Liver (tissue), 9 donors: ENCODE measurements around the gene C6orf89. TPM values are rescaled to one million over a fixed set of nuclear protein-coding genes. Genes with fewer than 3 reads are reported as not detected.

Experiments used
- DNase-seq: peaks from one replicate; pipeline ENCODE4 v3.0.0-alpha.2; 2017; ENCODE audit warnings: low spot score
- H3K27ac ChIP-seq, 2 donors: one replicate each; pipeline ENCODE4 v1.7.0; 2013; ENCODE audit warnings: inconsistent platforms in 2 of 2, low read length in 2 of 2, control low read depth in 1 of 2, low read depth in 1 of 2, mild to moderate bottlenecking in 1 of 2
- H3K27me3 ChIP-seq, 4 donors: one replicate each; pipeline versions ENCODE4 v1.6.1 to v1.7.0; 2013; ENCODE audit warnings: low read length in 3 of 4, inconsistent platforms in 1 of 4, mild to moderate bottlenecking in 1 of 4, moderate library complexity in 1 of 4; ENCODE audit not compliant: control insufficient read depth in 4 of 4, insufficient read depth in 4 of 4
- H3K36me3 ChIP-seq, 4 donors: one replicate each; pipeline versions ENCODE4 v1.6.1 to v1.7.0; 2013; ENCODE audit warnings: low read length in 3 of 4, mild to moderate bottlenecking in 3 of 4, low read depth in 1 of 4, moderate library complexity in 1 of 4; ENCODE audit not compliant: control insufficient read depth in 4 of 4, insufficient read depth in 3 of 4
- H3K4me1 ChIP-seq, 4 donors: one replicate each; pipeline versions ENCODE4 v1.6.1 to v1.7.0; 2013; ENCODE audit warnings: low read length in 3 of 4, mild to moderate bottlenecking in 3 of 4, moderate library complexity in 1 of 4; ENCODE audit not compliant: control insufficient read depth in 4 of 4, insufficient read depth in 4 of 4
- H3K4me3 ChIP-seq, 3 donors: one replicate each; pipeline versions ENCODE4 v1.6.1 to v1.7.0; 2013; ENCODE audit warnings: low read length in 3 of 3, control low read depth in 1 of 3, low read depth in 1 of 3, mild to moderate bottlenecking in 1 of 3
- H3K9ac ChIP-seq, 2 donors: one replicate each; pipeline ENCODE4 v1.7.0; 2013; ENCODE audit warnings: low read length in 2 of 2, mild to moderate bottlenecking in 2 of 2, moderate library complexity in 2 of 2, control low read depth in 1 of 2, low read depth in 1 of 2
- H3K9me3 ChIP-seq, 4 donors: one replicate each; pipeline versions ENCODE4 v1.6.1 to v1.7.0; 2013; ENCODE audit warnings: low read length in 3 of 4; ENCODE audit not compliant: control insufficient read depth in 4 of 4
- ATF3 ChIP-seq: IDR thresholded peaks from 2 replicates; pipeline ENCODE4 v1.6.1; 2016; ENCODE audit warnings: antibody characterized with exemption
- CTCF ChIP-seq: fragments of 150-350 bp; IDR thresholded peaks from 2 replicates; pipeline ENCODE4 v1.5.1; 2017; ENCODE audit warnings: improper control_type of control experiment, low read depth, low read length; ENCODE audit not compliant: missing input control
- EGR1 ChIP-seq, 2 donors: IDR thresholded peaks; 2 replicates each; pipeline ENCODE4 v1.6.1; 2016 to 2018; ENCODE audit warnings: antibody characterized with exemption in 2 of 2, low read depth in 2 of 2
- FOXA1 ChIP-seq: IDR thresholded peaks from 2 replicates; pipeline ENCODE4 v1.6.1; 2016; ENCODE audit warnings: antibody characterized with exemption
- FOXA2 ChIP-seq: IDR thresholded peaks from 2 replicates; pipeline ENCODE4 v1.6.1; 2016; ENCODE audit warnings: antibody characterized with exemption
- GABPA ChIP-seq, 2 donors: IDR thresholded peaks in 1 of 2; conservative IDR thresholded peaks in 1 of 2; 2 replicates each; pipeline ENCODE4 v1.6.1; 2016; ENCODE audit warnings: antibody characterized with exemption in 2 of 2, mild to moderate bottlenecking in 1 of 2, moderate library complexity in 1 of 2
- HNF4A ChIP-seq, 2 donors: conservative IDR thresholded peaks; 2 replicates each; pipeline ENCODE4 v1.6.1; 2016; ENCODE audit warnings: antibody characterized with exemption in 2 of 2, mild to moderate bottlenecking in 2 of 2
- HNF4G ChIP-seq: IDR thresholded peaks from 2 replicates; pipeline ENCODE4 v1.6.1; 2016; ENCODE audit warnings: antibody characterized with exemption
- JUND ChIP-seq, 2 donors: IDR thresholded peaks; 2 replicates each; pipeline ENCODE4 v1.6.1; 2016; ENCODE audit warnings: antibody characterized with exemption in 2 of 2
- MAX ChIP-seq: IDR thresholded peaks from 2 replicates; pipeline ENCODE4 v1.6.1; 2016; ENCODE audit warnings: antibody characterized with exemption
- NR2F2 ChIP-seq: IDR thresholded peaks from 2 replicates; pipeline ENCODE4 v1.6.1; 2016; ENCODE audit warnings: antibody characterized with exemption
- RAD21 ChIP-seq, 2 donors: IDR thresholded peaks; 2 replicates each; pipeline ENCODE4 v1.6.1; 2016; ENCODE audit warnings: antibody characterized with exemption in 2 of 2, mild to moderate bottlenecking in 2 of 2
- REST ChIP-seq: IDR thresholded peaks from 2 replicates; pipeline ENCODE4 v1.6.1; 2016; ENCODE audit warnings: antibody characterized with exemption, mild to moderate bottlenecking
- RXRA ChIP-seq, 2 donors: IDR thresholded peaks; 2 replicates each; pipeline ENCODE4 v1.6.1; 2017 to 2018; ENCODE audit warnings: antibody characterized with exemption in 2 of 2, mild to moderate bottlenecking in 1 of 2
- SP1 ChIP-seq: IDR thresholded peaks from 2 replicates; pipeline ENCODE4 v1.6.1; 2018; ENCODE audit warnings: antibody characterized with exemption, mild to moderate bottlenecking
- TAF1 ChIP-seq: conservative IDR thresholded peaks from 2 replicates; pipeline ENCODE4 v1.6.1; 2016; ENCODE audit warnings: antibody characterized with exemption, mild to moderate bottlenecking
- YY1 ChIP-seq: IDR thresholded peaks from 2 replicates; pipeline ENCODE4 v1.6.1; 2016; ENCODE audit warnings: antibody characterized with exemption, mild to moderate bottlenecking
- ZBTB33 ChIP-seq: IDR thresholded peaks from 2 replicates; pipeline ENCODE4 v1.6.1; 2016; ENCODE audit warnings: antibody characterized with exemption
- WGBS: extraction: QIAGEN DNeasy Blood & Tissue Kit; methylation state at CpG from one replicate; pipeline ENCODE4 v1.1.7; 2013; 5-methylcytosine and 5-hydroxymethylcytosine counted together
- polyA plus RNA-seq, 2 donors: library from polyadenylated mRNA; stranded (reverse) in 1 of 2; unstranded in 1 of 2; fragments of 200-250 nt in 1 of 2; fragments of >200 nt in 1 of 2; fragmentation: Nextera tagmentation in 1 of 2; extraction: Ambion mirVana in 1 of 2; gene quantifications; one replicate each; pipeline versions ENCODE4 v1.2.1 to v1.2.3, GENCODE V29; 2013 to 2015
- total RNA-seq, 2 donors: library from RNA; depleted of rRNA; stranded (reverse); fragments of >200 nt; gene quantifications; one replicate each; pipeline ENCODE4 v1.2.3, GENCODE V29; 2014
- donor health status: healthy.
- donor health status: healthy.
- donor health status: healthy.
- donor health status: healthy.
- donor health status: healthy.

C6orf89 gene
- total RNA-seq (10 to 100 TPM; 23.7 to 27.2 TPM), polyA plus RNA-seq (10 to 100 TPM; 14.0 to 18.4 TPM)

GRCh38 chr6:36885461-36886401 is at the start of gene C6orf89:
TSS of gene C6orf89 (plus strand) at chr6:36885952. CDS start at chr6:36899445, 13,493 bp downstream.
- no peaks in the 10 kb centered on the region for H3K9me3 ChIP-seq
- peaks cover 0 to 21% (median 10%) of the 10 kb centered on the region in 4 donors for H3K4me1 ChIP-seq
- WGBS = 4% methylated on average over 48 of the region's 48 CpGs
- peak within 1 kb of the TSS; percentile 89 to 94 for H3K9ac ChIP-seq
- H3K4me3 ChIP-seq = peak within 1 kb of the TSS; percentile 63 to 98 (median 97)
- no peaks in the 10 kb centered on the region for H3K27me3 ChIP-seq
- TF ChIP-seq NR2F2 = peak; percentile 98
- TF ChIP-seq FOXA1 = no peak
- TF ChIP-seq JUND (IDR thresholded peaks at IDR 0.05) = peak in 1 of 2 donors; percentile 48
- TF ChIP-seq RXRA (IDR thresholded peaks at IDR 0.05) = peak; percentile 59 to 73
- TF ChIP-seq EGR1 (IDR thresholded peaks at IDR 0.05; ENCODE audit: low read depth in 2 of 2) = peak; percentile 96
- TF ChIP-seq ZBTB33 = peak; percentile 99
- TF ChIP-seq CTCF = peak; percentile 87
- TF ChIP-seq RAD21 (IDR thresholded peaks at IDR 0.05) = peak; percentile 82 to 87
- no peak for TF ChIP-seq FOXA2
- TF ChIP-seq YY1 = peak; percentile 79
- no peak for TF ChIP-seq ATF3
- TF ChIP-seq SP1 = peak; percentile 67
- TF ChIP-seq TAF1 = no peak
- TF ChIP-seq MAX = peak; percentile 95
- no peak for TF ChIP-seq REST
- peak; percentile 91 to 98 for TF ChIP-seq GABPA (IDR thresholded peaks at IDR 0.05 in 1 of 2, conservative IDR thresholded peaks at IDR 0.05 in 1 of 2)
- peak; percentile 51 to 56 for TF ChIP-seq HNF4A (conservative IDR thresholded peaks at IDR 0.05)
- TF ChIP-seq HNF4G = no peak
- peak; percentile 94 for DNase-seq
- H3K36me3 ChIP-seq = no peaks in the 10 kb centered on the region
- peak within 1 kb of the TSS; percentile 40 to 75 for H3K27ac ChIP-seq
